H9 (cell line): ENCODE results near the gene C1QTNF3. TPM values are rescaled to one million over a fixed set of nuclear protein-coding genes. Genes with fewer than 3 reads are reported as not detected.

Experiments used
- DNase-seq: peaks from one replicate; pipeline ENCODE4 v3.0.0-alpha.2; 2017
- H2AFZ ChIP-seq: one replicate; pipeline ENCODE4 v1.6.1; 2013; ENCODE audit warnings: mild to moderate bottlenecking, low read length, control low read depth, moderate library complexity
- H2AK5ac ChIP-seq: 2 replicates; pipeline ENCODE4 v1.6.1; 2013; ENCODE audit warnings: low read length, control low read depth, mixed read lengths; ENCODE audit not compliant: insufficient read length
- H2BK120ac ChIP-seq: one replicate; pipeline ENCODE4 v1.6.1; 2013; ENCODE audit warnings: low read depth, mild to moderate bottlenecking, low read length, control low read depth, inconsistent platforms; ENCODE audit not compliant: poor library complexity, severe bottlenecking
- H2BK12ac ChIP-seq: 2 replicates; pipeline ENCODE4 v1.6.1; 2013; ENCODE audit warnings: low read length, control low read depth, mixed read lengths, low read depth; ENCODE audit not compliant: insufficient read length
- H2BK15ac ChIP-seq: 2 replicates; pipeline ENCODE4 v1.6.1; 2013; ENCODE audit warnings: low read depth, low read length, control low read depth
- H2BK20ac ChIP-seq: one replicate; pipeline ENCODE4 v1.6.1; 2013; ENCODE audit warnings: low read depth, mild to moderate bottlenecking, low read length, control low read depth, inconsistent platforms; ENCODE audit not compliant: poor library complexity, severe bottlenecking
- H2BK5ac ChIP-seq: 2 replicates; pipeline ENCODE4 v1.6.1; 2013; ENCODE audit warnings: low read length, control low read depth, mixed read lengths; ENCODE audit not compliant: insufficient read length
- H3K14ac ChIP-seq: 2 replicates; pipeline ENCODE4 v1.6.1; 2013; ENCODE audit warnings: low read length, control low read depth; ENCODE audit not compliant: insufficient read depth
- H3K18ac ChIP-seq: 2 replicates; pipeline ENCODE4 v1.6.1; 2013; ENCODE audit warnings: low read depth, mild to moderate bottlenecking, mixed read lengths, low read length, control low read depth; ENCODE audit not compliant: insufficient read length
- H3K23ac ChIP-seq: 2 replicates; pipeline ENCODE4 v1.6.1; 2013; ENCODE audit warnings: low read length, control low read depth, mixed read lengths, low read depth; ENCODE audit not compliant: insufficient read length
- H3K23me2 ChIP-seq: 2 replicates; pipeline ENCODE4 v1.6.1; 2013; ENCODE audit warnings: low read depth, mild to moderate bottlenecking, mixed read lengths, low read length, control low read depth; ENCODE audit not compliant: insufficient read length, poor library complexity, severe bottlenecking
- H3K27ac ChIP-seq: 2 replicates; pipeline ENCODE4 v1.5.1; 2013; ENCODE audit warnings: low read length, control low read depth, mixed read lengths, low read depth; ENCODE audit not compliant: insufficient read length
- H3K27me3 ChIP-seq: 2 replicates; pipeline ENCODE4 v1.6.1; 2013; ENCODE audit warnings: low read length, control low read depth, inconsistent platforms; ENCODE audit not compliant: insufficient read depth
- H3K4ac ChIP-seq: 2 replicates; pipeline ENCODE4 v1.6.1; 2013; ENCODE audit warnings: low read depth, mild to moderate bottlenecking, control low read depth, inconsistent platforms, low read length, moderate library complexity
- H3K4me1 ChIP-seq: 2 replicates; pipeline ENCODE4 v1.6.1; 2013; ENCODE audit warnings: low read length, control low read depth, inconsistent platforms; ENCODE audit not compliant: insufficient read depth
- H3K4me2 ChIP-seq: 2 replicates; pipeline ENCODE4 v1.6.1; 2013; ENCODE audit warnings: low read length, control low read depth, mixed read lengths; ENCODE audit not compliant: insufficient read length, insufficient read depth
- H3K56ac ChIP-seq: 2 replicates; pipeline ENCODE4 v1.6.1; 2013; ENCODE audit warnings: low read depth, mild to moderate bottlenecking, mixed read lengths, low read length, control low read depth; ENCODE audit not compliant: insufficient read length
- H3K79me1 ChIP-seq: 2 replicates; pipeline ENCODE4 v1.6.1; 2013; ENCODE audit warnings: low read depth, mild to moderate bottlenecking, moderate library complexity, low read length, control low read depth, inconsistent platforms; ENCODE audit not compliant: insufficient read depth, poor library complexity, severe bottlenecking
- H3K79me2 ChIP-seq: 2 replicates; pipeline ENCODE4 v1.6.1; 2013; ENCODE audit warnings: low read length, control low read depth, inconsistent platforms; ENCODE audit not compliant: insufficient read depth
- H3K9ac ChIP-seq: 2 replicates; pipeline ENCODE4 v1.6.1; 2013; ENCODE audit warnings: low read length, control low read depth, mixed read lengths; ENCODE audit not compliant: insufficient read length; ENCODE audit errors: extremely low read depth
- H3K9me3 ChIP-seq: one replicate; pipeline ENCODE4 v1.6.1; 2013; ENCODE audit warnings: low read depth, low read length, inconsistent platforms; ENCODE audit not compliant: control insufficient read depth
- H3T11ph ChIP-seq: one replicate; pipeline ENCODE4 v1.6.1; 2013; ENCODE audit warnings: mild to moderate bottlenecking, low read length, control low read depth, inconsistent platforms
- H4K20me1 ChIP-seq: one replicate; pipeline ENCODE4 v1.6.1; 2013; ENCODE audit not compliant: control insufficient read depth, insufficient read length, insufficient read depth
- H4K5ac ChIP-seq: 2 replicates; pipeline ENCODE4 v1.6.1; 2013; ENCODE audit warnings: low read depth, mild to moderate bottlenecking, mixed read lengths, low read length, control low read depth; ENCODE audit not compliant: insufficient read length
- H4K8ac ChIP-seq: replicated peaks from 2 replicates; pipeline ENCODE4 v1.6.1; 2013; ENCODE audit warnings: low read length, control low read depth, mixed read lengths, low read depth; ENCODE audit not compliant: insufficient read length
- H4K91ac ChIP-seq: 2 replicates; pipeline ENCODE4 v1.6.1; 2013; ENCODE audit warnings: low read depth, mild to moderate bottlenecking, moderate library complexity, mixed read lengths, low read length, control low read depth; ENCODE audit not compliant: insufficient read length
- H3K27ac Mint-ChIP-seq, 3 experiments: 2 replicates in 2 of 3; 3 replicates in 1 of 3; pipeline ENCODE4 v1.8.0; 2020 to 2021; ENCODE audit warnings: mixed read lengths in 3 of 3, mild to moderate bottlenecking in 1 of 3, moderate library complexity in 1 of 3
- H3K27me3 Mint-ChIP-seq: 2 replicates; pipeline ENCODE4 v1.8.0; 2021; ENCODE audit warnings: low read depth, mild to moderate bottlenecking, moderate library complexity, mixed read lengths
- H3K36me3 Mint-ChIP-seq, 3 experiments: 2 replicates in 2 of 3; 3 replicates in 1 of 3; pipeline ENCODE4 v1.8.0; 2020 to 2021; ENCODE audit warnings: low read depth in 3 of 3, mixed read lengths in 3 of 3; ENCODE audit not compliant: insufficient read depth in 1 of 3
- H3K4me1 Mint-ChIP-seq, 2 experiments: 2 replicates each; pipeline ENCODE4 v1.8.0; 2020; ENCODE audit warnings: mixed read lengths in 2 of 2
- H3K4me3 Mint-ChIP-seq, 2 experiments: 2 replicates in 1 of 2; 3 replicates in 1 of 2; pipeline ENCODE4 v1.8.0; 2020 to 2021; ENCODE audit warnings: mild to moderate bottlenecking in 2 of 2, mixed read lengths in 2 of 2, moderate library complexity in 1 of 2
- H3K9me3 Mint-ChIP-seq, 2 experiments: 2 replicates in 1 of 2; 3 replicates in 1 of 2; pipeline ENCODE4 v1.8.0; 2020; ENCODE audit warnings: mild to moderate bottlenecking in 2 of 2, mixed read lengths in 2 of 2, moderate library complexity in 1 of 2
- CTCF ChIP-seq: fragments of 200-600 bp; sonication (generic); conservative IDR thresholded peaks from 3 replicates; pipeline ENCODE4 v1.8.0; 2021; ENCODE audit warnings: antibody characterized with exemption, mild to moderate bottlenecking
- whole genome bisulfite sequencing: extraction: QIAGEN DNeasy Blood & Tissue Kit; methylation state at CpG from one replicate; pipeline ENCODE4 v1.1.7; 2013; ENCODE audit warnings: missing lambda C conversion rate, low lambda C conversion rate, mixed read lengths; ENCODE audit not compliant: insufficient read length; ENCODE audit errors: extremely low coverage; 5-methylcytosine and 5-hydroxymethylcytosine counted together
- total RNA-seq: library from RNA; stranded (reverse); gene quantifications from 2 replicates; pipeline ENCODE4 v1.2.1, GENCODE V29; 2021

C1QTNF3 gene
- total RNA-seq, 1 experiment from 2014 or later = 1.1 TPM

DNA sequence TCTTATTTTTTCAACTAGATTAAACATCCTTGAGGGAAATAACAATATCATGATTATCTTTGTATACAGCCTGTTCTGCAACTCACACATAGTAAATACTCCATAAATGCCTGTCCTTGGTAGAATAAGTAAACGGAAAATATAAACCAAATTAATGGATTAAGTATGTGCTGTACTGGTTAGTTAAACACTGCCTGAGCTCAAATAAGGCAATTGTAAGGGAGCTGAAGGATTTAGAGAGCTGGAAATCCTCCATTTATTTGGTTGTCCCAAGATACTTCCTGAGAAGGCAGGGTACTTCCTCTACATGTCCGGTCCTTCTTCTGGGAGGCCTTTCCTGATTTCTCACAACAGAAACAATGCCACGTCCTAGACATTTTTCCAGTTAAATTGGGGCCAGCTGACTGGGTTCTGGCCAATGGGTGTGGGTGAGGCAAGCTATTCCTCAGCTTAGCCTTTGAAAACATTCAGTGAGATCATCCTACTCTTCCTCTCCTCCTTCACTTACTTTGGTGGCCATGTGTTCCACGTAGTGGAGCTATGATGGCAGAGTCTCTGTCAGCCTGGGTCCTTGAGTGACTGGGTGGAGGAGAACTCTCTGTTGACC is 8.5 kb upstream of the C1QTNF3 start:
- WGBS = no CpG with 5 or more reads among the region's 4 CpGs
- no peak overlapping the region for H2BK5ac ChIP-seq
- no peak overlapping the region for H4K91ac ChIP-seq
- H3K14ac ChIP-seq = no peak overlapping the region
- no peaks in the 10 kb centered on the region for H3K9me3 Mint-ChIP-seq
- H4K8ac ChIP-seq = no peak overlapping the region
- H3K9ac ChIP-seq = no peak overlapping the region
- H3K27ac Mint-ChIP-seq = no peak overlapping the region
- no peaks in the 10 kb centered on the region for H4K20me1 ChIP-seq
- no peak overlapping the region for H2BK12ac ChIP-seq
- no peaks in the 10 kb centered on the region for H3K4me1 ChIP-seq
- H3K27me3 ChIP-seq = no peaks in the 10 kb centered on the region
- no peak overlapping the region for H3T11ph ChIP-seq
- no peak overlapping the region for H2AK5ac ChIP-seq
- H2BK120ac ChIP-seq = no peak overlapping the region
- no peaks in the 10 kb centered on the region for H3K27me3 Mint-ChIP-seq
- H3K27ac ChIP-seq = no peak overlapping the region
- no peak for DNase-seq
- peaks cover 0 to 11% (median 0%) of the 10 kb centered on the region in 3 experiments; a peak in 2 of 7 replicates for H3K36me3 Mint-ChIP-seq
- no peaks in the 10 kb centered on the region for H3K79me1 ChIP-seq
- no peak overlapping the region for H3K18ac ChIP-seq
- H2AFZ ChIP-seq = no peak overlapping the region
- no peak overlapping the region for H3K4me3 Mint-ChIP-seq
- H3K4ac ChIP-seq = no peak overlapping the region
- no peak overlapping the region for H4K5ac ChIP-seq
- no peak overlapping the region for H2BK20ac ChIP-seq
- no peaks in the 10 kb centered on the region for H3K79me2 ChIP-seq
- peaks cover 4% of the 10 kb centered on the region in 2 experiments; a peak in 3 of 4 replicates for H3K4me1 Mint-ChIP-seq
- no peak for TF ChIP-seq CTCF
- no peaks in the 10 kb centered on the region for H3K9me3 ChIP-seq
- no peaks in the 10 kb centered on the region for H3K23me2 ChIP-seq
- no peak overlapping the region for H3K4me2 ChIP-seq
- H3K56ac ChIP-seq = no peak overlapping the region
- no peak overlapping the region for H3K23ac ChIP-seq
- H2BK15ac ChIP-seq = no peak overlapping the region
